NCI-H146 treated with DMSO at 0.1 percent for 48 hours (cell line): ENCODE measurements around the gene NXPH4.

Source experiments
- DNase-seq: peaks from one replicate; lab custom pipeline; 2025; ENCODE audit not compliant: unreplicated experiment; lab: John Stamatoyannopoulos, UW

Gene NXPH4

DNA sequence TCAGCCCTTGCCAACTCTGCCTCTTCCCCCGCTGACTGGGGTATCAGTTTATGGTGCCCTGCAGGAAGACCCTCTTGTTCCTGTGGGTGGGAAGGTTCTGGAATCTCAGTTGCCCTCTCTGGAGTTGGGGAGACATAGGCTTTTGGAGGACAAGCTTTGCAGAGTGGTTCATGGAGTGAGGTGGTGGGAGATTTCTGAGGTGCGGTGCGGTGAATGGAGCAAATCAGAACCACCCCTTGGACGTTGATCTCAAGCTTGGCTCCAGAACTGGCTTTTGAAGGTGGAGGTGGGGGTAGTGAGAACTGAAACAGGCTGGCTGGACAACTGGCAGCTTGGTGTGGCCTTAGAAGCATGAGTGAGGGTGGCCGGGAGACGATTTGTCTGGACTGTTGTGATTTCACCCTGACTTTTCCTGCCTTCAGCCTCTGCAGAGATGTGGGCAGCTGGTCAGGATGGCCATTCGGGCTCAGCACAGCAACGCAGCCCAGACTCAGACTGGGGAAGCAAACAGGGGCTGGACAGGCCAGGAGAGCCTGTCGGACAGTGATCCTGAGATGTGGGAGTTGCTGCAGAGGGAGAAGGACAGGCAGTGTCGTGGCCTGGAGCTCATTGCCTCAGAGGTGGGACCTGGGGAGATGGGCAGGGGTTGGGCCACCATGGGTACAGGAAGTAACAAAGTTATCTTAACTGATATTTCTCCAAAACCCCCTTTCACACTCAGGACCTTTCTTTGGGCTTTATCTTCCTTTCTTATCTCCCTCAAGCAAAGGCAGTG, 14.0 kb downstream of the NXPH4 start:
- no peak for DNase-seq

DNA sequence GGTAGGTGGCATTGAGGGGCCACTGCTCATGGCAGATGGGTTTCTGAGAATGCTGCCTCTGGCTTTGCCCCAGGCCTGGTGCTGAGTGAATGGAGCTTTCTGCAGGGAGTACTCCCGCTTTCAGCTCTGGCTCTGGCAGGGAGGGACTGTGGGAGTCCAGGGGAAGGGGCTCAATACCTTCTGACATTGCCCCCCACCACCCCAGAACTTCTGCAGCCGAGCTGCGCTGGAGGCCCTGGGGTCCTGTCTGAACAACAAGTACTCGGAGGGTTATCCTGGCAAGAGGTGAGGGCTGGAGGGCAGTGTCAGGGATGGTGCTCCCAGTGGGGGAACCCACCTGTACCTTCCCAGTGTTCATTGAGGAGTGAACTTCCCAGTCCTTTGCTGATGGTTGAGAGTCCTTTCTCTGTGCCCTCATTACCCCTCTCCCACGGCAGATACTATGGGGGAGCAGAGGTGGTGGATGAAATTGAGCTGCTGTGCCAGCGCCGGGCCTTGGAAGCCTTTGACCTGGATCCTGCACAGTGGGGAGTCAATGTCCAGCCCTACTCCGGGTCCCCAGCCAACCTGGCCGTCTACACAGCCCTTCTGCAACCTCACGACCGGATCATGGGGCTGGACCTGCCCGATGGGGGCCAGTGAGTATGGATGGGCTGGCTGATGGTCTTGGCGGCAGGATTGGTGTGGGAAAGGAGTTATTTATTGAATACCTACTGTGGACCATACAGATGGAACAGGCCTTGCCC, 14.9 kb downstream of the NXPH4 start:
- no peak for DNase-seq

DNA sequence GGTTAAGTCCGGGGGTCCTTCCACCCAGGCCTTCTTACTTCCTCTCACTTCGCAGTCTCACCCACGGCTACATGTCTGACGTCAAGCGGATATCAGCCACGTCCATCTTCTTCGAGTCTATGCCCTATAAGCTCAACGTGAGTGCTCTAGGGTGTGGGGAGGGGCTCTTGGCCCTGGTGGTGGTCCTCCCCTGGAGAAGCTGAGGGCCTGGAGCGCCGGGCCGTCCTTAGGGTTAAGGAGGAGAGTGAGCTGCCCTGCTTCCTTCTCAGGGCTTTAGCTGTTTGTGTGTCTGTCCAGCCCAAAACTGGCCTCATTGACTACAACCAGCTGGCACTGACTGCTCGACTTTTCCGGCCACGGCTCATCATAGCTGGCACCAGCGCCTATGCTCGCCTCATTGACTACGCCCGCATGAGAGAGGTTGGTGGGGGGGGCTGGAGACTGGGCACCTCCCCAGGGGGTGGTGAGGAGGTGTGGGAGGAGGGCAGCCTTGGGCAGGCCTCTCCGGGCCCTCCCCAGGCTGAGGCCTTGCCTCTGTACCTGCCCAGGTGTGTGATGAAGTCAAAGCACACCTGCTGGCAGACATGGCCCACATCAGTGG, 15.7 kb downstream of the NXPH4 start:
- DNase-seq, result no peak

DNA sequence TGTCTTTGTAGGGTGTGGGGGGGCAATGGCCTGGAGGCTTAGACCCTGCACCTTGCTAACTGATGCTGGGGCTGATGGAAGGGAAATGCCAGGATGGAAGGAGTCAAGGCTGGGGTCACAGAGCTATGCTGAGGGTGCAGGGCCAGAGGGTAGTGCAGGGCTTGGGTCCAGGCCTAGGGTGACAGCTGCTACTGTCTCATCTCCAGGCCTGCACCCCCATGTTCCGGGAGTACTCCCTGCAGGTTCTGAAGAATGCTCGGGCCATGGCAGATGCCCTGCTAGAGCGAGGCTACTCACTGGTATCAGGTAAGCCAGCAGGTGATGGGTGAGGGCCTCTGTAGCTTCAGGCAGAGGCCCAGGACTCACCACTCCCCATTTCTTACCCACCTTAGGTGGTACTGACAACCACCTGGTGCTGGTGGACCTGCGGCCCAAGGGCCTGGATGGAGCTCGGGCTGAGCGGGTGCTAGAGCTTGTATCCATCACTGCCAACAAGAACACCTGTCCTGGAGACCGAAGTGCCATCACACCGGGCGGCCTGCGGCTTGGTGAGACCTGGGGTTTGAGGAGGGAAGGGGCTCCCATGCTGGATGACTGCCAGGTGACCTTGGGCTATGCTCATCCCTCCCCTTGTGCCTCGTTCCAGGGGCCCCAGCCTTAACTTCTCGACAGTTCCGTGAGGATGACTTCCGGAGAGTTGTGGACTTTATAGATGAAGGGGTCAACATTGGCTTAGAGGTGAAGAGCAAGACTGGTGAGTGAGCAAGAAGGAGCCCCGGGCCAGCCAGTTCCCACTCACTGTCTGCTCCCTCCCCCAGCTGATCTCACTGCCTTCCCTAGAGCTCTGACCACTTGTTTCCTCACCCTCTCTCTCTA, 17.0 kb downstream of the NXPH4 start:
- DNase-seq, result no peak

DNA sequence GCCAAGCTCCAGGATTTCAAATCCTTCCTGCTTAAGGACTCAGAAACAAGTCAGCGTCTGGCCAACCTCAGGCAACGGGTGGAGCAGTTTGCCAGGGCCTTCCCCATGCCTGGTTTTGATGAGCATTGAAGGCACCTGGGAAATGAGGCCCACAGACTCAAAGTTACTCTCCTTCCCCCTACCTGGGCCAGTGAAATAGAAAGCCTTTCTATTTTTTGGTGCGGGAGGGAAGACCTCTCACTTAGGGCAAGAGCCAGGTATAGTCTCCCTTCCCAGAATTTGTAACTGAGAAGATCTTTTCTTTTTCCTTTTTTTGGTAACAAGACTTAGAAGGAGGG, 17.6 kb downstream of the NXPH4 start:
- no peak for DNase-seq

DNA sequence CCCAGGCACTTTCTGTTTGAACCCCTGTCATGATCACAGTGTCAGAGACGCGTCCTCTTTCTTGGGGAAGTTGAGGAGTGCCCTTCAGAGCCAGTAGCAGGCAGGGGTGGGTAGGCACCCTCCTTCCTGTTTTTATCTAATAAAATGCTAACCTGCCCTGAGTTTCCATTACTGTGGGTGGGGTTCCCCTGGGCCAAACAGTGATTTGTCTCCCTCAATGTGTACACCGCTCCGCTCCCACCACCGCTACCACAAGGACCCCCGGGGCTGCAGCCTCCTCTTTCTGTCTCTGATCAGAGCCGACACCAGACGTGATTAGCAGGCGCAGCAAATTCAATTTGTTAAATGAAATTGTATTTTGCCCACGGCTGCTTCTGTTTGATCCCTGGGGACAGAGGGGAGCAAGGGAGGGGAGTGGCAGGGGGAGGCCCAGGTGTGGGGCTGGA, 18.0 kb downstream of the NXPH4 start:
- no peak for DNase-seq

DNA sequence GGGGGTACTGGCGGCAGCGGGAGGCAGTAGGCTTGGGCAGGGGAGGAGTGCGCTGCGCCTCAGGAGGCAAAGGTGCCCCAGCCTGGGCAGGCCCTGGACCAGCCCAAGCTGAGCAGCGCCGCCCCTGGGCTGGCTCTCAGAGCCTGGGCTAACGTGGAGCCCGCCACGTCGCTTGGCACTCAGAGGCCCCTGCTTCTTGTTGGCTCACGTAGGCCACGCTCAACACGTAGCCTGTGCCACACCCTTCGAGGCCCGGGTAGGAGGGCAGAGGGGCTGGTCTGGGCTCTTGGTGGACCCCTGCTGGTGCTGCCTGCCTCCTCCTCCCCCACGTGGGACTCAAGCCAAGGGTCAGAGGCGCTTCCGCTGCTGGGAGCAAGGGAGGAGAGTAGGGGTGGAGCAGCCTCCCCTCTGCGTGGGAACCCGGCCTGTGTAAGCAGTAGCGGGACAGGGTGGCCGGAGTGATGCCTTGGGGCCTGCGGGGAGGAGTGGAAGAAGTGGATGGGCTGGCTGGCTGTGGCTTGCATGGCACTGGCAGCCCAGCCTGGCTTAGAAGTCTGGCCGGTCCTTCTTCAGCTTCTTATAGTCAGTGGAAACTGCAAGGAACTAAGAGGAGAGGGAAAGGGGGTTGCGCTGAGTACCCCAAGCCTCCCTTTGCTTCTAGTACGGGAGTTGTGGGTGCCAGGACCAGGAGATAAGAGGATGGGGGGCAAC, 18.6 kb downstream of the NXPH4 start:
- no peak for DNase-seq

DNA sequence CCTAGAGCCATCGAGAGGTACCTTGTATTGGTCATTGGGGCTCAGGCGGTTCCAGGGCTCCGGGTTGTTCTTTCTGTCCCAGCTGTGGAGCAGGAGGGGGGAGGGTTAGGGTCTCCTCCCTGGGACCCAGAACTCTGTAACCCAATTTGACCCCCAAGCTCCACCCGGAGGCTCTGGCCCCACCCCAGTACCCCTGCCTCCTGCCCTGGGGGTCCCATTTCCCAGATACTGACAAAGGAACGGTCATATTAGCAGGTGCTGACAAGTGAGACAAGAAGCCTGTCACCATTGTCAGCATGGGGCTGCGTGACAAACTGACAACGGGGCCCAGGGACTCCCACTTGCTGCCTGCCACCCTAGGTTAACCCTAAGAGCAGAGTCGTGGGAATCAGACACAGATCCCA, 19.1 kb downstream of the NXPH4 start:
- DNase-seq, result no peak

DNA sequence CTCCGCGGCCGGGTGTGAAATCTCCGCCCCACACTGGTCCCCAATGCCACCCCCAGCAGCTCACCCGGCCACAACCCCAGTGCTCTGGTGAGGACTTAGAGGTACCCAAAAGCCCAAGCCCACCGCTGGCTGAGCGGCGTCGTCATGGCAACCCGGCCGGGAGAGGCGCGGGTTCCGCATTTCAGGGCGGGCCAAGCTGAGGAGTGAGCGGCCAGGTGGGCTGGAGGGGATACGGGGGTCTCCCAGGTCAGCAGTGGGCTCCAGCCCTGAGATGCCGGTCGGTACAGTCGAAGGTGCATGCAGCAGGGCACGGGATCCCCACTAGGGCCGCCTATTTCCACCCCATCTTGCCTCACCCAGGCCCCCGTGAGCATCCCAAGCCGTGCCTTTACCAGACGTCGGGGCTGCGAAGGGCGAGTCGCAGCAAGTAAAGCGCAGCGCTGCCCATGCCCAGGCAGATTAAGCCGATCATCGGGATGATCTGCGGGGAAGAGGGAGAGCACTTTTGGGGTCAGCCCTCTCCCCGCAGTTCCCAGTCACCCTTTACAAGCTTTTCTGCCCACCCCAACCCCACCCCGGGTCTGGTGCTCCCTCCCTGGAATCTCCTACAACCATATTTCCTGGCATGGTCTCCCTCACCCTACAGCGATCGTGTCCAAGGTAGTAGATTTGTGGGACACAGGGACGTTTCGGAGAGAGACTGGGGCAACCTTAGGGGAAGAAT, 19.8 kb downstream of the NXPH4 start:
- no peak for DNase-seq

DNA sequence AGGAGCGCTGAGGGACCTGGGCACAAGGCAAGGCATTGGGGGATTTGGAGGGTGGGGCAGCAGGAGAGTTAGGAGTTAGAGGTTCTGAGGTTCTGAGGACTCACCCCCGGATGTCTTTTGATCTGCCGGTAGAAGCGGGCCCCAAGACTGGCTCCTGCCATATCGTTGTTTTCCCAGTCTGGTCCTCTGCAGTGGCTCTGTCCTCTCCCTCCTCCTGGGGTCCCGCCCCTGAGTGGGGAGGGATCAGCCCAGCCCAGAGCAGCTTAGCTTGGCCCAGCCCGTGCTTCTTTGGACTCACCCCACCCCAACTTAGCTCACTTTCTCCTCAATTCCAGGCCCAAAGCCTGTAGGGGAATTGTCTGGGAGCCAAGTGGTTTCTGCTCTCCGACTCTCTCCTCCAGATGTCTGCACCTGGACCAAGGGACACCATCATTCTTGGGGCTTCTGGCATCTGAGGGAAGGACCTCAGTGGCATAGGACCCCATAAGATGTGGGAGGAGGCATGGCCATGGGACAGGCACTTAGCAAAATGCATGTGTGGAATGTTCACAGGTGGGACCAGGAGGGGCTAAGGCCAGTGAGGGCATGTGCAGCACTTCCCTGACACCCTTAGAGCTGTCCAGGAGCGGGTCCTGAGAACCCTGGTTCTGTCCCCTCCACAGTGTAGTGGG, 20.5 kb downstream of the NXPH4 start:
- no peak for DNase-seq

DNA sequence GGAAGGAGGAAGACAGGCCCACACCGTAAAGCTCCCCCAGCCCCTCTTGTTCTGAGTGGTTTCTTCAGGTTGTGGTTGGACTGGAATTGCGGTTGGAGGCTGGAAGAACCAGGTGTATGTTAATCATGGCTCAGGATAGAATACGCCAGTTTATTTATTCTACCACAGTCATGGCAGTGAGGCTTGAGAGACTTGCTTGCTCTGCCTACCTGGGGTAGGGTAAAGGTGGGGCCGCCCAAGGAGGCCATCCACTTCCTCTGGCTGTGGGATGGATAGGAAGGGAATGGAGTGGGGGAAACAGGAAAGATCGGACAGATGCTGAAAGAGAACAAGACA, 21.0 kb downstream of the NXPH4 start:
- no peak for DNase-seq

DNA sequence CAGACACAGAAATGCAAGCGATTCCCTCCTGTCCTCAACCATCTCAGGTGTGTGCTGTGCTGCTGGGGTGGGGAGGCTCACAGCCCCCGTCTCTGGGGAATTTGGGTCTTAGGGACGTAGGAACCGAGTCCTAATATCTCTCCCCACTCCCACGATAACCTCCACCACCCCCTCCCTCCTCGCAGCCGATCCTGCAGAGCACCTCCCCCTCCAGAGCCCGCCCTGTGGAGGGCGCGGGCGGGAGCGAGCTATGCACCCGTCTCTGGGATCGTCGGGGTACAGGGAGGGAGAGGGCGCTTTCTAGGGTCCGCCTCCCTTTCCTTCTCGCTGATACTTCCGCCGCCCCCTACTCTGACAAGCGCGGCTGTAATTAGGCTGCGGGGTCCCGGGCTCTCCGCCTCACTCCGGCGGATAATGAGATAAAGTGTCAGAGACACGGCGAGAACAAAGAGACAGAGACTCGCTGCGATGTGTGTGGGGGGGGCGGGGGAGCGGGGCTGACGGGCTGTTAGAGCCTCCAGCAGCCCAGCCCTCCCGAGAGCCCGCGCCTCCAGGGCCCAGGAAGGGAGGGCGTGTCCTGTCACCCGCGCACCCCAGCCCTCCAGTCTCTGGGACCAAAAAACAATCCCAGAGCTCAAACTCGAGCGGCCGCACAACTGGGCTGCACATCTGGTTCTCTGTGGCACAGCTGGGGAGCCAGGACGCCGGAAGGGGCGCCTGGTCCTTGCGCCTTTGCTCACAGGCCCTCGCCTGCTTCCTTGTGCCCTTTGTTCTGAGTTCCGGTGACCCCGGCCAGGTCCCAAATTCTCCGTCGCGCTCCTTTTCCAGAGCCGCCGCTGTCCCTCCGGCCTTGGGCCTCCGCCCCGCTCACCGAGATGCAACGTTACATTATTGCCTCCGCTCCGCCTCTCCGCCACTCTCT, 21.6 kb downstream of the NXPH4 start:
- DNase-seq, result peak; percentile 14

DNA sequence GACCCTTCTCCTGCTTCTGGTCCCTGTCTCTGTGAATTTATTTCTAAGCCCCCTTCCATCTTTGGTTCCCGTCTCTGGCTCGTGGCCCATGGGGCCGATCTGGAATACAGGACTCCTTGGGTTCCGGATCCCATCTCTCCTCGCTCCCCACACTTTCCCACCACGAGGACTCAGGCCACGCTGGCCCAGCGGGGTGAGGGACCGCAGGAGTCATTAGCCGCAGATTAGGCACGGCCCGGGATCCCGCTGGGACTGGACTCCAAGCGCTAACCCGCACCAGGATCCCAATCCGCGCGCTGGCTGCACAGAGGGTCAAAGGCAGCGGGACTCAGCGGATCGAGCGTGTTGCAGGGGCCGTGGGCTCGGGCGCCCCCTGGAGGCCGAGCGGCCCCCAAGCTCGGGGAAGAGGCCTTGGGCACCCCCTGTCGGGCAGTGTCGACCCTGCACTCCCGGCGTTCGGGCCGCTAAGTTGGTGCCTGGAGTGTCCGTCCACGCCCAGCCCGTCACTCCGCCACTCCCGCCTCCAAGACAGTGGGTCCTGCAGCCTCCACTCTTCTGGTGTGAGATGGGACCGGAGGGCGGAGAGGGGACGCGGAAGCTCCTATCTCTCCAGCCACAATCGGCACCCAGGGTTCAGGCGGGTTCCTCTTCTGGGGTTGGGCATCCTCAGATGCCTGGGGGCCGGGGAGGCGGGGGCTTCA, 22.4 kb downstream of the NXPH4 start:
- DNase-seq, result peak; percentile 61

DNA sequence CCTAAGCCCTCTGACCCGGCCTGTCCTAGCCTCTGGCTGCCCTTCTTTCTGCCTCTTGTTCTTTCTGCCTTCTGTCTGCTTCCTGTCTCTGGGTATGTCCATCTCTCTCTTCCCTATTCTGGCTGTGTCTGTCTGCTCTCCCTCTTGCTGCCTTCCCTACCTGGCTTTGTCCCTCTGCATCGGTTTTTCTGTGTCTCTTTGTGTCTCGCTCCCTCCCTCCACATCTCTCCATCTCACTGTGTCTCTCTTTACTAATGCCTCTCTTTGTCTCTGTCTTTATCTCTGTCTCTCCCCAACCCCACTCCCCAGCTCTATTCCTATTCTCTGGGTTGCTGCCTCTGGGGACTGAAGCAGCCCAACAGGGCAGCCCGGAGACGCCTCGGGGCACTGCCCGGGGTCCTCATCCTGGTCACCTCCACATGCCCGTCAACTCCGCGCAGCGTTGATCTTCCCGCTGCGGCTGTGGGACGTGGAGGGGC, 23.0 kb downstream of the NXPH4 start:
- DNase-seq, result peak; percentile 39

DNA sequence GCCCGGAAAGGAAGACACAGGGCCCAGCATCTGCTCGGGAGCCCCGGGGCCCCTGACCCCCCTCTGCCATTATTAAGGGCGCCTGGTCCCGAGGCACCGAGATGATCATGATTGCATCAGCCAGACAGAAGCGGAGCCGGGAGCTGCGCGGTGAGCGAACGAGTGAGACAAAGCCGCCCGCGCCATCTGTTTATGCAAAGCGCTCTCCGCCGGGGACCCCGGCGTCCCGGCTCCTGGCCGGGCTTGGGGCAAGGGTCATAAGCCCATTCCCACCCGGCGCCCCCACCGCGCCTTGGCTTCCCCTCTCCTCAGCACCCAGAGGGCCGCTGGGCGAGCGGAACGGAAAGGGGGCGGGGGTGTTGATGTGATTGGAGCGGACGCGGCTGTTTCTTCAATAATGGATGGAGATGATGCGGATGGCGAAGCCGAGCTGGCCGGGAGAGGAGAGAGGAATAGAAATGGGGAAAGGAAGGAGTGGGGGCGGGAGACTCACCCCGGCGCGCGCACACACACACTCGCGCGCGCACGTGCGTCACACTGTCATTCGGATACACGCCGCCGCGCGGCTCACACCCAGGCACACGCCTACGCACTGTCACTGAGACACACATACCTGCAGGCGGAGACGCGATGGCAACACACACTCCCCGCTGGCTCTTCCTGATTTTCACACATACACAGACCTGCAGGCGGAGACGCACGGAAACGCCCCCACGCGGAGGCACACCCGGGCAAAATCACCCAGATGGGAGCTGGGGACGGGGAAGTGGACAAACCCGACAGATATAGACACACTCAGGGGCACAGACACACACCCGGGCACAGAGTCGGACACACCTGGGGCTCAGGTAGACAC, 23.7 kb downstream of the NXPH4 start:
- DNase-seq, result peak; percentile 67

DNA sequence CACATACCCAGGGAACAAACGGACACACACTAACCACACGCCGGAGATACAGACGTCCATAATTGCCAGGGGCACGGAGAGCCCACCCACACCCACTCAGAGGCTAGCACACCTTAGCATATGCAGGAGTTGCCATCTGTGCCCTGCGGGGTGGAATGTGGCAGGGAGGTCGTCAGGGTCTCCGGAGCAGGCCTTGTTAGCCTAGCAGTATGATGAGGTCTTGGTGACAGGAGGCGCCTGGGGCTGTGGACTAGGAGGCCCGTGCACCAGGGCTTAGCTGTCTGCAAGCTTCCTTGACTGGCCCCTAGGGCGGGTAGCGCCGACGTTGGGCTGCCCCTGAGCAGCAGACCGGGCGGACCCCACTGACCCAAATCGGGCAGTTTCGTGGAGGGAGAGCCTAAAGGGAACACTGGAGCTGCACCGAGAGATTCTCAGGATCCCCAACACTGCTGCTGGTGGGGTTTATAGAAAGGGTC, 24.4 kb downstream of the NXPH4 start:
- no peak for DNase-seq
